Measurements from ENCODE around the gene CCDC93.

DNA sequence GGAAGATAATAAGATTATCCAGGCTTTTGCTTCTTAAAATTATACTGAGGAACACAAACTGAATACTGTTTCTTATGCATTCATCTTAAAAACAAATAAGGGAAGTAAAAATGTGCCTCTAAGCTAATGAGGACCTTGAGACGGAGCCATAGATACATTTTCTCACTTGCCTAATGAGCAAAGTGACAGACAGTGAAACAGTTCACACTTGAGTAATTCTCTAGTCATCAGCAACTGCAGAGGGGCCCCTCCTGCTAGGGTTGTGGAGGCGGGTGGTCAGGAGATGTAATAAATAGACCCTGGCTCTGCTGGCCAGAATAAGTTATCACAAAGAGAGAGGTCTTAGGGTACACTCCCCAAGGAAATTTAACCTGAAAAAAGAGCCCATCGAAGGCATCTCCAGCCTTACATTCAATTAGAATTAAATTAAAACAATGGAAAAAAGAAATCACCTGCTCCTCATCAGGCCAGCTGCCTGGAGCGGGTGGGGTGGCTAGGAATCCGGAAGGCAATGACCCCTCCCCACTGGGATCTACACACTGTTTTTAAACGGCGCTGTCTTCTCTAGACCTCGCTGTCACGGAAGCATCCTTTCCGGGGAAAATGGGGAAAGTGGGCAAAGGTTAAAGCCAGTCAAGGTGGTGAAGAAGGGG, 41.8 kb upstream of the CCDC93 start:
- TF ChIP-seq, protein P1, sequence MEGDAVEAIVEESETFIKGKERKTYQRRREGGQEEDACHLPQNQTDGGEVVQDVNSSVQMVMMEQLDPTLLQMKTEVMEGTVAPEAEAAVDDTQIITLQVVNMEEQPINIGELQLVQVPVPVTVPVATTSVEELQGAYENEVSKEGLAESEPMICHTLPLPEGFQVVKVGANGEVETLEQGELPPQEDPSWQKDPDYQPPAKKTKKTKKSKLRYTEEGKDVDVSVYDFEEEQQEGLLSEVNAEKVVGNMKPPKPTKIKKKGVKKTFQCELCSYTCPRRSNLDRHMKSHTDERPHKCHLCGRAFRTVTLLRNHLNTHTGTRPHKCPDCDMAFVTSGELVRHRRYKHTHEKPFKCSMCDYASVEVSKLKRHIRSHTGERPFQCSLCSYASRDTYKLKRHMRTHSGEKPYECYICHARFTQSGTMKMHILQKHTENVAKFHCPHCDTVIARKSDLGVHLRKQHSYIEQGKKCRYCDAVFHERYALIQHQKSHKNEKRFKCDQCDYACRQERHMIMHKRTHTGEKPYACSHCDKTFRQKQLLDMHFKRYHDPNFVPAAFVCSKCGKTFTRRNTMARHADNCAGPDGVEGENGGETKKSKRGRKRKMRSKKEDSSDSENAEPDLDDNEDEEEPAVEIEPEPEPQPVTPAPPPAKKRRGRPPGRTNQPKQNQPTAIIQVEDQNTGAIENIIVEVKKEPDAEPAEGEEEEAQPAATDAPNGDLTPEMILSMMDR (IDR thresholded peaks at IDR 0.05; ENCODE audit: low read depth, low read length, poor library complexity, severe bottlenecking): no peak
- no peak for TF ChIP-seq EZH2phosphoT487 (IDR thresholded peaks at IDR 0.05; ENCODE audit: borderline replicate concordance, low read length)
